Measurements from ENCODE around the gene PAX6.

Gene PAX6

GRCh38 chr11:31826536-31827438, 15.7 kb upstream of the PAX6 start:
- TF ChIP-seq EP300 (IDR thresholded peaks at IDR 0.05; ENCODE audit: borderline replicate concordance) (no peak), TCF12 (IDR thresholded peaks at IDR 0.05; ENCODE audit: low read depth) (no peak), CREB1 (IDR thresholded peaks at IDR 0.05; ENCODE audit: low read depth) (no peak), USF1 (IDR thresholded peaks at IDR 0.05) (no peak), YY1 (IDR thresholded peaks at IDR 0.05; ENCODE audit: low read depth) (no peak), ZBTB7A (IDR thresholded peaks at IDR 0.05; ENCODE audit: low read depth) (no peak), RAD21 (IDR thresholded peaks at IDR 0.05; ENCODE audit: low read depth) (no peak), REST (IDR thresholded peaks at IDR 0.05; ENCODE audit: low read depth) (no peak), TEAD4 (IDR thresholded peaks at IDR 0.05) (no peak), NFIC (IDR thresholded peaks at IDR 0.05) (no peak), TAF1 (IDR thresholded peaks at IDR 0.05; ENCODE audit: low read depth) (no peak), FOXM1 (IDR thresholded peaks at IDR 0.05; ENCODE audit: borderline replicate concordance, low read depth) (no peak), CEBPB (IDR thresholded peaks at IDR 0.05) (no peak), EGR1 (IDR thresholded peaks at IDR 0.05) (no peak), MAX (IDR thresholded peaks at IDR 0.05) (no peak)

GRCh38 chr11:31825838-31826484, 14.8 kb upstream of the PAX6 start:
- TF ChIP-seq TEAD4 (IDR thresholded peaks at IDR 0.05) (no peak), REST (IDR thresholded peaks at IDR 0.05; ENCODE audit: low read depth) (no peak), FOXM1 (IDR thresholded peaks at IDR 0.05; ENCODE audit: borderline replicate concordance, low read depth) (no peak)

GRCh38 chr11:31824879-31825837, 14.0 kb upstream of the PAX6 start:
- TF ChIP-seq TAF1 (IDR thresholded peaks at IDR 0.05; ENCODE audit: low read depth) = no peak
- no peak for TF ChIP-seq CREB1 (IDR thresholded peaks at IDR 0.05; ENCODE audit: low read depth)
- no peak for TF ChIP-seq REST (IDR thresholded peaks at IDR 0.05; ENCODE audit: low read depth)

- TF ChIP-seq USF1 (IDR thresholded peaks at IDR 0.05) (no peak), FOXM1 (IDR thresholded peaks at IDR 0.05; ENCODE audit: borderline replicate concordance, low read depth) (no peak), MAX (IDR thresholded peaks at IDR 0.05) (no peak)
Measured at GRCh38 chr11:31824332-31824878, 13.3 kb upstream of the PAX6 start.
